ENCODE data around the gene TDG. TPM values are rescaled to one million over a fixed set of nuclear protein-coding genes. Genes with fewer than 3 reads are reported as not detected.

Gene TDG
- total RNA-seq, 6 donors from 2014 or later = 14.8 to 24.5 (median 17.4) TPM

- H3K9me3 ChIP-seq = no peaks in the 10 kb centered on the region
- H3K27me3 ChIP-seq = no peaks in the 10 kb centered on the region
- TF ChIP-seq POLR2AphosphoS5 (IDR thresholded peaks at IDR 0.05) = no peak
- TF ChIP-seq EP300 (IDR thresholded peaks at IDR 0.05) = no peak
- no peak for TF ChIP-seq POLR2A (IDR thresholded peaks at IDR 0.05)
- TF ChIP-seq, protein P1, sequence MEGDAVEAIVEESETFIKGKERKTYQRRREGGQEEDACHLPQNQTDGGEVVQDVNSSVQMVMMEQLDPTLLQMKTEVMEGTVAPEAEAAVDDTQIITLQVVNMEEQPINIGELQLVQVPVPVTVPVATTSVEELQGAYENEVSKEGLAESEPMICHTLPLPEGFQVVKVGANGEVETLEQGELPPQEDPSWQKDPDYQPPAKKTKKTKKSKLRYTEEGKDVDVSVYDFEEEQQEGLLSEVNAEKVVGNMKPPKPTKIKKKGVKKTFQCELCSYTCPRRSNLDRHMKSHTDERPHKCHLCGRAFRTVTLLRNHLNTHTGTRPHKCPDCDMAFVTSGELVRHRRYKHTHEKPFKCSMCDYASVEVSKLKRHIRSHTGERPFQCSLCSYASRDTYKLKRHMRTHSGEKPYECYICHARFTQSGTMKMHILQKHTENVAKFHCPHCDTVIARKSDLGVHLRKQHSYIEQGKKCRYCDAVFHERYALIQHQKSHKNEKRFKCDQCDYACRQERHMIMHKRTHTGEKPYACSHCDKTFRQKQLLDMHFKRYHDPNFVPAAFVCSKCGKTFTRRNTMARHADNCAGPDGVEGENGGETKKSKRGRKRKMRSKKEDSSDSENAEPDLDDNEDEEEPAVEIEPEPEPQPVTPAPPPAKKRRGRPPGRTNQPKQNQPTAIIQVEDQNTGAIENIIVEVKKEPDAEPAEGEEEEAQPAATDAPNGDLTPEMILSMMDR (IDR thresholded peaks at IDR 0.05) = no peak
- DNase-seq (no peak), ATAC-seq (ENCODE audit: low FRiP score in 2 of 2) (no peak)
- H3K4me3 ChIP-seq = no peak overlapping the region
- 67 to 74% methylated on average over 1 of the region's 1 CpG for WGBS, 2 donors
- peaks cover 16 to 25% (median 19%) of the 10 kb centered on the region in 4 donors for H3K4me1 ChIP-seq
- H3K27ac ChIP-seq = no peak overlapping the region
- peaks cover 0 to 11% (median 2%) of the 10 kb centered on the region in 4 donors for H3K36me3 ChIP-seq
Observed at GRCh38 chr12:103958621-103959020, 7.1 kb upstream of the TDG start.

DNA sequence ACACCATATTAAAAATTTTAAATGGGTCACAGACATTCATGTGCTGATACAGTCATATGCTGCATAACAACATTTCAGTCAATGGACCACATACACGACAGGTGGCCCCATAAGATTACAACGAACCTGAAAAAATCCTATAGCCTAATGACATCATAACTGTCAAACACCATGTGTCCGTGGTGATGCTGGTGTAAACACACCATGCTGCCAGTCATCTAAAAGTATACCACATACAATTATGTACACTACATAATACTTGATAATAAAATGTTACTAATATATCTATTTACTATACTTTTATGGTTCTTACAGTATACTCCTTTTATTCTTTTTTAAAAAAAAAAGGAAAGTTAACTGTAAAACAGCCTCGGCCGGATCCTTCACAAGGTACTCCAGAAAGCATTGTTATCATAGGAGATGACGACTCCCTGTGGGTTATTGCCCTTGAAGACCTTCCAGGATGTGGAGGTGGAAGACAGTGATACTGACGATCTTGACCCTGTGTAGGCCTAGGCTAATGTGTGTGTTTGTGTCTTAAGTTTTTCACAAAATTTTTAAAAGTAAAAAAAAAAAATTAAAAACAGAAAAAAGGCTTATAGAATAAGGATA lies 5.0 kb upstream of the TDG start:
- 70 to 78% methylated on average over 7 of the region's 7 CpGs for WGBS, 2 donors
- H3K4me3 ChIP-seq = no peak overlapping the region

GRCh38 chr12:103962493-103962892 lies 3.2 kb upstream of the TDG start:
- DNase-seq (no peak), ATAC-seq (ENCODE audit: low FRiP score in 2 of 2) (no peak)
- 53 to 65% methylated on average over 1 of the region's 1 CpG for WGBS, 2 donors
- Histone ChIP-seq H3K9me3 (no peaks in the 10 kb centered on the region), H3K27ac (no peak overlapping the region), H3K4me1 (peaks cover 16 to 30% (median 24%) of the 10 kb centered on the region in 4 donors), H3K27me3 (no peaks in the 10 kb centered on the region), H3K4me3 (no peak overlapping the region), H3K36me3 (no peaks in the 10 kb centered on the region)
- no peak for TF ChIP-seq POLR2A (IDR thresholded peaks at IDR 0.05)
- TF ChIP-seq POLR2AphosphoS5 (IDR thresholded peaks at IDR 0.05) = no peak
- no peak for TF ChIP-seq EP300 (IDR thresholded peaks at IDR 0.05)
- TF ChIP-seq, protein P1 (IDR thresholded peaks at IDR 0.05) = no peak

More for the DNA sequence above, 5.0 kb upstream of the TDG start:
- no peak for ATAC-seq (ENCODE audit: low FRiP score in 2 of 2)
- peaks cover 16 to 26% (median 23%) of the 10 kb centered on the region in 4 donors for H3K4me1 ChIP-seq
- TF ChIP-seq, protein P1 (IDR thresholded peaks at IDR 0.05) = no peak
- TF ChIP-seq EP300 (IDR thresholded peaks at IDR 0.05) = no peak
- TF ChIP-seq POLR2A (IDR thresholded peaks at IDR 0.05) = no peak
- no peak for TF ChIP-seq POLR2AphosphoS5 (IDR thresholded peaks at IDR 0.05)
- H3K27ac ChIP-seq = no peak overlapping the region
- no peaks in the 10 kb centered on the region for H3K9me3 ChIP-seq
- DNase-seq = no peak
- H3K36me3 ChIP-seq = no peaks in the 10 kb centered on the region
- no peaks in the 10 kb centered on the region for H3K27me3 ChIP-seq

DNA sequence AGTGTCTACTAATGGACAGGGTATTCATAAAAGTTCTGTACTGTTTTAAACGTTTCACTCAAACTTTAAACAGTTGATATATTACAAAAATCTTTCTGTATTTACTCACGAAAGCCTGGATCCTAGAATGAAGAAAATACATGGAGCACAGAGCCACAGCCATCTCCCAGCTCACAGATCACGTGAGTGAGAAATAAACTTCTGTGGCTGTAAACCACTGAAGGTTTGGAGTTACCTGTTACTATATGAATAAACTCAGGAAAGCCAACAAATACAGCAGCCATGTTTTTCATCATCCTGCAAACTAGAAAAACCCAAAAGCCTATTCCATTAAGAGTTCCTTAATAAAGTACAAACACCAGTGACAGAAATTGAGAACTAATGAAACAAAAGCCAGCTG lies 867 bp upstream of the TDG start:
- Histone ChIP-seq H3K27me3 (no peaks in the 10 kb centered on the region), H3K9me3 (no peaks in the 10 kb centered on the region), H3K27ac (peak overlapping the region; percentile 95 to 97 (median 96)), H3K4me1 (peaks cover 23 to 41% (median 32%) of the 10 kb centered on the region in 4 donors), H3K4me3 (peak overlapping the region; percentile 66 to 93 (median 86)), H3K36me3 (peaks cover 0 to 4% (median 0%) of the 10 kb centered on the region in 4 donors)
- no peak for ATAC-seq (ENCODE audit: low FRiP score in 2 of 2)
- DNase-seq = no peak
- no peak for TF ChIP-seq POLR2AphosphoS5 (IDR thresholded peaks at IDR 0.05)
- no peak for TF ChIP-seq POLR2A (IDR thresholded peaks at IDR 0.05)
- no peak for TF ChIP-seq EP300 (IDR thresholded peaks at IDR 0.05)
- TF ChIP-seq, protein P1 (IDR thresholded peaks at IDR 0.05) = no peak
- WGBS, 2 donors = 15 to 22% methylated on average over 3 of the region's 3 CpGs

DNA sequence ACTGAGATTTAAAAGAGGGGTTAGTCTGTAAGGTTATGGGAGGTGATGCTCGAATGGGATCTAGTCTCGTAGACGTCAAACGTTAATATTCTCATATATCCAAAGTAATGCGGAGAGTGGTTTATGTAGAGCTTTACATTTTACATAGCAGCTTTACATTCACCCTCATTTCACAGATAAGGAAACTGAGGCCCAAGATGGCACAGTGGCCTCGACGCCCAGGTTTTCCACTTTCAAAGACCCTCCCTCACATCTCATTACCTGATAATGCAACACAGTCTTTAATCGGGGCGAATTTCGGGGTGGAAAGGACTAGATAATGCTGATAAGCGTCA lies 450 bp upstream of the TDG start:
- H3K27me3 ChIP-seq = no peaks in the 10 kb centered on the region
- peak overlapping the region; percentile 95 to 97 (median 96) for H3K27ac ChIP-seq
- WGBS, 2 donors = 0 to 1% methylated on average over 11 of the region's 11 CpGs
- H3K36me3 ChIP-seq = peaks cover 0 to 4% (median 0%) of the 10 kb centered on the region in 4 donors
- H3K4me3 ChIP-seq = peak overlapping the region; percentile 66 to 93 (median 86)
- DNase-seq (no peak), ATAC-seq (ENCODE audit: low FRiP score in 2 of 2) (no peak)
- TF ChIP-seq EP300 (IDR thresholded peaks at IDR 0.05) (no peak), POLR2AphosphoS5 (IDR thresholded peaks at IDR 0.05) (no peak), POLR2A (IDR thresholded peaks at IDR 0.05) (no peak)
- TF ChIP-seq, protein P1 (IDR thresholded peaks at IDR 0.05) = no peak
- peaks cover 23 to 46% (median 35%) of the 10 kb centered on the region in 4 donors for H3K4me1 ChIP-seq
- no peaks in the 10 kb centered on the region for H3K9me3 ChIP-seq

Measured in upper lobe of left lung (tissue), 6 donors.